Stimulated activated naive CD8-positive, alpha-beta T cell treated with anti-CD3 and anti-CD28 coated beads, Interleukin-15, Interleukin-2, amounts not matched to agents 100 ng/mL and 50 ng/mL, for 24 hours (primary cell): ENCODE data around the gene MSRB2.
"Not testable (repeated sequence)": the region's sequence is repeated elsewhere in the genome, so short reads cannot be mapped to it uniquely, and the experiment has no call there.

ENCODE experiments used
- H3K27ac Mint-ChIP-seq: one replicate; pipeline ENCODE4 v1.8.0; 2021; ENCODE audit warnings: mild to moderate bottlenecking, mixed read lengths
- H3K27me3 Mint-ChIP-seq: one replicate; pipeline ENCODE4 v1.8.0; 2021; ENCODE audit warnings: mixed read lengths
- H3K36me3 Mint-ChIP-seq: one replicate; pipeline ENCODE4 v1.8.0; 2021; ENCODE audit warnings: low read depth, mixed read lengths
- H3K4me1 Mint-ChIP-seq: one replicate; pipeline ENCODE4 v1.8.0; 2021; ENCODE audit warnings: low read depth, mixed read lengths
- H3K4me3 Mint-ChIP-seq: one replicate; pipeline ENCODE4 v1.8.0; 2021; ENCODE audit warnings: mild to moderate bottlenecking, mixed read lengths
- H3K9me3 Mint-ChIP-seq: one replicate; pipeline ENCODE4 v1.8.0; 2021; ENCODE audit warnings: mixed read lengths

MSRB2 gene

DNA sequence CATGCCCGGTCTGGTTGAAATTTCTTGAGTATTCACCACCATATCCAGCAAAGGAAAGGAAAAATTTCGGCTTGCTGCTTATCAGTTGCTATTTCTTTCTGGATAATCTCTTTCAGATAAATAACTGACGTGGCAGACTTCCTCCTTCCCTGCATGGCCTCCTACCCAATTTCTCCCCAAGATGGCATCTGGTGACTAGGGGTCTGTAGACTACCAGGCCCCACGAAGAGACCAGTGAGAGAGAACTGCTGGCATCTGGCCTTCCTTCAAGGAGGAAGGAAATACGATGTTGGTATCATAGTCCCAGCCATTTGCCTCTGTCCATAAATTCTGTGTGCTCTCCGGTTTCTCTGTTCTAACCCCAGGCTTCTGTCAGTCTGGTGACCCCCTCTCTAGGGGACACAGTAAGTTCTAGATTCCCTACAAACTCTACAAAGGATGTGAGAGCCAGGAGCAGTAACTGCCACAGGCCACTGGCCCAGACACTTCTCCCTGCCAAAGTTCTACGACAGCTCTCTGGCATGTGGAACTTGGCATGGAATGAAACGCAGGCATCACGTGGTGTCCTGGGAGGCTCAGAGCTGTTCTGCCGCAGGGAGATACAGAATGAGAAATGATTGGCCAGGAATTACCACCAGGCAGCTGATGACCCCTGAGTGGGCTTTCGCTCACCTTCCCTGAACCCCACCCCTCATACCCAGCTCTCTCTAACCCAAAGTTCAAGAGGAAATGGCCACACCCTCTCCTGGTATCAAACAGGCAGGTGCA is 30.0 kb upstream of the MSRB2 start:
- no peak overlapping the region for H3K4me3 Mint-ChIP-seq
- no peaks in the 10 kb centered on the region for H3K4me1 Mint-ChIP-seq
- H3K36me3 Mint-ChIP-seq: no peaks in the 10 kb centered on the region
- no peak overlapping the region for H3K27ac Mint-ChIP-seq
- H3K27me3 Mint-ChIP-seq: no peaks in the 10 kb centered on the region
- no peaks in the 10 kb centered on the region for H3K9me3 Mint-ChIP-seq

DNA sequence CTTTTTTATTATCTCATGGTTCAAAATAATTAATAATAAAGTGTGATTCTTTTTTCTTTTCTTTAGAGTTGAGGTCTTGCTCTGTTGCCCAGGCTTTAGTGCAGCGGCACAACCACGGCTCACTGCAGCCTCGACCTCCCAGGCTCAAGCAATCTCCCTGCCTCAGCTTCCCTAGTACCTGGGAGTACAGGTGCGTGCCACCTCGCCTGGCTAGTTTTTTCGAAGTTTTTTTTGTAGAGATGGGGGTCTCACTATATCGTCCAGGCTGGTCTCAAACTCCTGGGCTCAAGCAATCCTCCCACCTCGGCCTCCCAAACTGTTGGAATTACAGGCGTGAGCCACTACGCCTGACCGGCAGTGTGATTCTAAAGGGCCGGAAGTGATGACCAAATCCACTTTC is 28.0 kb upstream of the MSRB2 start:
- Mint-ChIP-seq H3K27me3 (no peaks in the 10 kb centered on the region), H3K4me3 (no peak overlapping the region), H3K36me3 (no peaks in the 10 kb centered on the region), H3K9me3 (no peaks in the 10 kb centered on the region), H3K27ac (no peak overlapping the region), H3K4me1 (no peaks in the 10 kb centered on the region)

DNA sequence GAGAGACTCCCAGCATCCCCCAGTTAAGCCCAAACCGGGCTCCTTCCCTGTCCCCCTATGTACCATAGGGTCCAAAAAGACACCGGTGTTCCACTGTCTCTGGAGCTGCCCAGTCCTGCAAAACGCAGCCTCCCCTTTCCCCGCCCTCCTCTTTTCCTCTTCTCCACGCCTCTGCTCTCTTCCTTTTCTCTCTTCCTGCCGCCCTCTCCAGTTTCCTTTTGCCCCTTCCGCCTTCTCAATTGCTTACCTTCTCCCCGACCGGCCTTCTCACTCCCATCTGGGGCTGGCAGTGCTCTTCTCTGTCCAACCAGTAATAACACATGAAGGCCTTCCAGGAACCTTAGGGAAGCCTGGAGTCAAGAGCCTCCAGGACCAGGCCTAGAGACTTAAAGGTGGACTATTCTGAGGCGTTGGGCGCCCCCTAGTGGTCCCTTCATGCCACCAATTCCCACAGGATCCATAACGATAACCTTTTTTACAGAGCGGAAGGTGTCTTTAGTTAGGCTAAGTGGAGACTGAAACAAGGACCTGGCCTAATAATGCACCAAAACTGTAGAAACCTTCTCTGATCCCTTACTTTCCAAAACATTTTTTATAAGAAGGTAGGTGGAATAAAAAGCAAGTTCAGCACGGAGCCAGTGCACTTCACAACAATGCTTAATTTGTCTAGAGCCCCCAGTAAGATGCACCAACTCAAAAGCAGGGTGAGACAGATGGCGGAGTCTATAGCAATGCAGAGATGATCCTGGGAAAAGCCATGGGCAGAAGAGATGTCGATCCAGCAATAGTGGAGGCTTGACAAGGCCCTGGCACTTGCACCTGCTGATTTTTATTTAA is 27.2 kb upstream of the MSRB2 start:
- H3K4me1 Mint-ChIP-seq: no peaks in the 10 kb centered on the region

DNA sequence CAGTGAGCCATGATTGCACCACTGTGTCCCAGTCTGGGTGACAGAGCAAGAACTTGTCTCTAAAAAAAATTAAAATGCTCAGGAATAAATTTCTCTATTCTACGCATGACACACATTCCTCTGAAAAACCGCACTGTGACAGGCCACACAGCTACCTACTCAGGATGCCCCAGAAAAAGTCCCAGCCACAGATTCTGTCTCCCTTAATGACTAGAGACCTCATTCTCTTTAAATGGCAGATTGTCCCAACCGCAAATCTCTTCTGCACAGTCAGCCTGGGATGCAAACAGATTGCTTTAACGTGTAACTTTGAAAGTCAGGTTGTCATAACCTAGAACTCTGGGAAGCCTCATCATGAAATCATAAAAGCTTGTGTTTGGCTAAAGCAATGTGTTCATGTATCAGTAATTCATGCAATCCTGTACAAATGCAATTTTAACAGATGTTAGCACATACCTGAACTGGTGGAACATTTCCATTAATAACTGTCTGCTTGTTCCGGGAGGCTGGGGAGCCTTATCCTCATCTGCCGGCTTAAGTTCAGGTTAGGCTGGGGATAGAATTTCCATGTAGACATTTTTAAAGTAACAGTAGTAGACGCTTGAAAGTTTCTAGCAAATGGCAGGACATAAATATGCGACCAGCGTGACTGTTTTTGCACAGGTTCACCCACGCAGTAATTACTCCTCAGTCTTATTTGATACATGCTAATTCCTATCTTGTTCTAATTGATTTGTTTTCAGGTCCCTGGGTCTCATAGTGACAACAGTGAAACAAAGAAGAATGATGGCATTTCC is 26.2 kb upstream of the MSRB2 start:
- Mint-ChIP-seq H3K4me1 (no peaks in the 10 kb centered on the region), H3K9me3 (no peaks in the 10 kb centered on the region), H3K27ac (no peak overlapping the region), H3K27me3 (no peaks in the 10 kb centered on the region), H3K4me3 (no peak overlapping the region), H3K36me3 (no peaks in the 10 kb centered on the region)

More for the DNA sequence above, 27.2 kb upstream of the MSRB2 start:
- Mint-ChIP-seq H3K9me3 (no peaks in the 10 kb centered on the region), H3K4me3 (no peak overlapping the region), H3K36me3 (no peaks in the 10 kb centered on the region), H3K27me3 (no peaks in the 10 kb centered on the region), H3K27ac (no peak overlapping the region)

DNA sequence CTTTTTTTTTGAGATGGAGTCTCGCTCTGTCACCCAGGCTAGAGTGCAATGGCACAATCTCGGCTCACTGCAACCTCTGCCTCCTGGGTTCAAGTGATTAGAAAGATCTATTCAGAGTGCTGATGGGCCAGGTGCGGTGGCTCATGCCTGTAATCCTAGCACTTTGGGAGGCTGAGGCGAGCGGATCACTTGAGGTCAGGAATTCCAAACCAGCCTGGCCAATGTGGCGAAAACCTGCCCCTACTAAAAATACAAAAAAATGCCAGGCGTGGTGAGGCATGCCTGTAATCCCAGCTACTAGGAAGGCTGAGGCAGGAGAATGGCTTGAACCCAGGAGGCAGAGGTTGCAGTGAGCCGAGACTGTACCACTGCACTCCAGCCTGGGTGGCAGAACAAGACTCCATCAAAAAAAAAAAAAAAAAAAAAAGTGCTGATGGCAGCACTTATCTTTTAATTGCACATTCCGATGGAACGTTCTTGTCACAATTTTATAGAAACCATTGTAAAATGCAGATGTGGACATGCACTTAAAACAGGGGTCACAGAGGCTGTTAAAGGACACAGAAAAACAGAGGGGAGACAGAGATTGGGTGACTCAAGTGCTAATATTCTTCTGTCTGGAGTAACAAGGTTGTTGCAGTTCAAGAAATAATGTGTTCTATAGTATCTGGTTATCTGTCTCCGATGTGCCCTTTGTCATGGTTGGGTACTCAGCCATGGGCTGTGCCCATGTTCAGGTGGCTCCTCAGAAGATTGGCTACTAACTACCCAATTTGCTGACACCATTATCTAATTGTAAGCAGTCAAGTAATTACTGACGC is 25.1 kb upstream of the MSRB2 start:
- not testable (repeated sequence) for H3K27ac Mint-ChIP-seq

DNA sequence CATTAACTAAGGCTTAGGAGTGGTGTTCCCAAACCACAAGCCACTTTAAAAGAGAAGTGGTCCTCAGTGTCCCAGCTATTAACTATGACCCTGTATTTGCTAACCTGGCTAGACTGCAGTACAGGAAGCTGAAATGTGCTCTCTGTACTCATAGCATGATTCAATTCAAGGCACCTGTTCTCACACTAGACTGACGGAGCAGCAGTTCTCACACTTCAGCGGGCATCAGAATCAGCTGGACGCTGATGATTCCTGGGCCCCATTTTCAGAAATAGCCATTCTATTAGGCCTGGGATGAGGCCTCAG is 24.5 kb upstream of the MSRB2 start:
- Mint-ChIP-seq H3K27ac (no peak overlapping the region), H3K27me3 (peaks cover 4% of the 10 kb centered on the region), H3K4me1 (no peaks in the 10 kb centered on the region), H3K36me3 (no peaks in the 10 kb centered on the region), H3K4me3 (no peak overlapping the region), H3K9me3 (no peaks in the 10 kb centered on the region)

More for the DNA sequence above, 25.1 kb upstream of the MSRB2 start:
- H3K4me1 Mint-ChIP-seq, H3K9me3 Mint-ChIP-seq, H3K27me3 Mint-ChIP-seq, H3K36me3 Mint-ChIP-seq, H3K4me3 Mint-ChIP-seq: not testable (repeated sequence)

DNA sequence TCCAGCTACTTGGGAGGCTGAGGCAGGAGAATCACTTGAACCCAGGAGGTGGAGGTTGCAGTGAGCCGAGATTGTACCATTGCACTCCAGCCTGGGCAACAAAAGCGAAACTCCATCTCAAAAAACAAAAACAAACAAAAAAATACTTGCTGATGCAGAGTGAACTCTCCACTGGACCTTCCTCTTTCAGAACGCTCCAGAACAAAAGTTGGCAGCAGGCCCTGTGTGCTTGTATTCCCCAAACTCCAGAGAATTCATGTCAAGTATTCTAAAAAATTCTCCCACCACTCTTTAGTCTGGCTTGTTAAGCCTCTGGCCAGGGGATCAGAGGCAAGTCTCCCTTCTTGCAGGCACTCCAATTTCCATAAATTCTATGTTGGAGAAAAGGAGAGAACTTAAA is 22.8 kb upstream of the MSRB2 start:
- peaks cover 17% of the 10 kb centered on the region for H3K27me3 Mint-ChIP-seq
- H3K9me3 Mint-ChIP-seq: not testable (repeated sequence)

DNA sequence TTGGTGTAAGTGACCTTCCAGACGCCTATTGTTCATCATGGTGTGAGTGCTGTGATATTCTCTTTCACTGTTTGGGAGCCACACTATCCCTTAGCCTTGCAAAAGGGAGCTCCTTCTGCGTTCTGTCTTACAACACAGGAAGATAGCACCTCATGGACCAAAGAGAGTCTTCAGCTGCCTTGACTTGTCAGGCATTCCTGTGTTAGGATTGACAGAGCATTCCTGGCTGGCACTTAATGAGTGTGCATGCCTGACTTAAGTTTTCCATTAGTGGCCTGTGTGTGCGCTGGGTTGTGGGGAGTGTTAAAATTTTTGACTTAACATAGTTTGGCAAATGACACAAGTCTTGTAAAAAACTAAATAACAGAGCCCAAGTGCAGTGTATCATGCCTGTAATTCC is 21.9 kb upstream of the MSRB2 start:
- H3K27me3 Mint-ChIP-seq: peaks cover 22% of the 10 kb centered on the region
- H3K9me3 Mint-ChIP-seq: no peaks in the 10 kb centered on the region
- no peak overlapping the region for H3K4me3 Mint-ChIP-seq
- H3K27ac Mint-ChIP-seq: no peak overlapping the region
- no peaks in the 10 kb centered on the region for H3K4me1 Mint-ChIP-seq
- no peaks in the 10 kb centered on the region for H3K36me3 Mint-ChIP-seq

More for the DNA sequence above, 22.8 kb upstream of the MSRB2 start:
- H3K36me3 Mint-ChIP-seq, H3K4me3 Mint-ChIP-seq, H3K4me1 Mint-ChIP-seq, H3K27ac Mint-ChIP-seq: not testable (repeated sequence)

DNA sequence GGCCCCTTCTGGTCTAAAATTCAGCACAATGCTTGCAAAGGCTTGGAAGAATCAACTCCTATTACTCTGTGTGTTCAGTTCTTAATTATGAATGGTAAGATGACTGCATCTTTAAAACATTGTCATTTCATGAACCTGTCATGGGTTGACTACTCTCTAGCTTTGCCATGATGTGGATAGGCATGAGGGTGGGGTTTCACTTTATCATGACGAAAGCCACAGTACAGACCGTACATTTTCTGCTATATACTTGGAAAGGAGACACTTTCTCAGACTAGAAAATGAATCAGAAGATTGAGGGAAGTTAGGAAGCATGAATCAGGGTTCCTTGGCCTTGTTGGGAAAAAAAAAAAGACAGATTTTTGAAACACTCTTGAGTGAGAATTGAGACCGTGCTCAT is 19.7 kb upstream of the MSRB2 start:
- Mint-ChIP-seq H3K4me3 (no peak overlapping the region), H3K27me3 (peaks cover 32% of the 10 kb centered on the region)

DNA sequence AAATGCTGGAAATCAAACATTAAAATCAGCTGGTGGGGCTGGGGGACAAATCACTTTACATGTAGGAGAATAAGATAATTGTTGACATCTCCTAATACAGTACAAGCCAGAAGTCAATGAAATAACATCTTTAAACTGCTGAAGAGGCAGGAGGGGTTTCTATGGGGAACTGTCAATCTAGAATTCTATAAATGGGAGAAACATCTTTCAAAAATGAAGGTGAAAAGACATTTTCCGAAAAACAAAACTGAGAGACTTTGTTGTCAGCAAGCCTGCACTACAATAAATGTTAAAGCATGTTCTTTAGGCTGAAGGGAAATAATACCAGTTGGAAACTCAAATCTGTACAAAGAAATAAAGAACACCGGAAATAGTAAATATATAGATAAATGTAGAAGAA is 17.3 kb upstream of the MSRB2 start:
- Mint-ChIP-seq H3K4me1 (no peaks in the 10 kb centered on the region), H3K27me3 (peaks cover 46% of the 10 kb centered on the region), H3K4me3 (no peak overlapping the region), H3K27ac (no peak overlapping the region), H3K9me3 (no peaks in the 10 kb centered on the region), H3K36me3 (no peaks in the 10 kb centered on the region)

More for the DNA sequence above, 19.7 kb upstream of the MSRB2 start:
- Mint-ChIP-seq H3K27ac (no peak overlapping the region), H3K9me3 (no peaks in the 10 kb centered on the region), H3K36me3 (no peaks in the 10 kb centered on the region), H3K4me1 (no peaks in the 10 kb centered on the region)

DNA sequence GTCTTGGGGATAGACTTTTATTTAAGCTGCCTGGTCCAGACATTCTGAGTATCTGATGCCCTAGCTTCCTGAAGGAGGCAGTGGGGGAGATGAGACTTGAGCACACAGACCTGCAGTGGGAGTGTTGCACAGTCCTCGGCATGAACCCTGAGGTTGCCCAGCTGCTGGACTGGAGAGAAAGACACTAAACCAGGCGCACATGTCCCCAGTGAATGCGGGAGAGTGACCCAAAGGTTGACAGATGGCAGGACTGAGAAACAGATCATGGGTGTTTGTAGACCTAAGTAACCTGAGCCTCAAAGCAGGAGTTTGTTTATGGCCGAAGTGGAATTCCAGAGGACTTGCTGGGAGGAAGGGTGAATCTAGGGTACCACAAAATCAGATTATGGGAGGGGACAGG is 15.7 kb upstream of the MSRB2 start:
- H3K4me3 Mint-ChIP-seq: no peak overlapping the region
- H3K4me1 Mint-ChIP-seq: no peaks in the 10 kb centered on the region
- H3K27me3 Mint-ChIP-seq: peaks cover 48% of the 10 kb centered on the region
- H3K36me3 Mint-ChIP-seq: no peaks in the 10 kb centered on the region
- H3K27ac Mint-ChIP-seq: no peak overlapping the region
- peaks cover under 1% of the 10 kb centered on the region for H3K9me3 Mint-ChIP-seq

DNA sequence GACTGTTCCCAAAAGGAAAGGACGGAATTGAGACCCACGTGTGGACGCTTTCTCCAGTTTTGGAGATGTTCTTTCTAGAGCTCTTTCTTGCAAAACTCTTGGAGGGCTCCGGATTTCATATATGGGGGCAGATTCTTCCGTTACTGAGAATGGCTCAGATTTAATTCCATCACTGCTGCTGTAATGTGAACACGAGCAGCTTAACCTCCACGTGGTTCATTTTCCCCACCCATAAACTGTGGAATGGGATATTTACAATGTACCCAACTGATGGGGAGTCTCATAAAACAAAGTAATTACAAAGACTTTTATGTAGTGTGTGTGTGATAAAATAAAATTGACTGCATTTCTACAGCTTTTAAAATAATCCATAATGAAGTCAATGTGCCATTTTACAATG is 15.1 kb upstream of the MSRB2 start:
- H3K27me3 Mint-ChIP-seq: peaks cover 50% of the 10 kb centered on the region
- H3K4me3 Mint-ChIP-seq: no peak overlapping the region
- no peaks in the 10 kb centered on the region for H3K36me3 Mint-ChIP-seq
- no peaks in the 10 kb centered on the region for H3K4me1 Mint-ChIP-seq
- H3K27ac Mint-ChIP-seq: no peak overlapping the region
- H3K9me3 Mint-ChIP-seq: peaks cover 4% of the 10 kb centered on the region

DNA sequence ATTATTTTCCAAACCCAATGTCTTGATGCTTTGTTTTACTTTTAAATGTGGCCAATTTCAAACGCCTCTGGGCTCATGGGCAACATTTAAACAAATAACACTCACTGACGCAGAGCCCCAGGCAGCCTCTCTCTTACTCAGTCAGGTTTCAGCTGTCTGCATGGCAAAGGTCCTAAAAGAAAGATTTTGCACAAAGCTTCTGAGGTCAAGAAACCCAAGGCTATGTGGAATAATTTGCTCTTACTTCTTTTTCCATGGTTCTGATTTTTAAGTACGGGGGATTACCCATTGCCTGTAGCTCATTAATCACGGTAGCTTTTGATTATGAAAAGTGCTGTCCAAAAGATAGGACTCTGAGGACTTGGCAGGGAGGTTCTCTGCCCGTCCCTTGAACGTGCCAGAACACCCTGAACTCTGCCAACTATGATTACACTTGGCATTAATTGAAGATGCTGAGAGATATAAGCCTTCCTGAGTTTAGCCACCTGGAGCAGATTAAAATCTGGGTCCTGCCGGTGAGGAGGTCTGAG is 14.1 kb upstream of the MSRB2 start:
- peaks cover 52% of the 10 kb centered on the region for H3K27me3 Mint-ChIP-seq
- H3K36me3 Mint-ChIP-seq: no peaks in the 10 kb centered on the region
- H3K9me3 Mint-ChIP-seq: peaks cover 4% of the 10 kb centered on the region
- H3K4me3 Mint-ChIP-seq: no peak overlapping the region
- H3K27ac Mint-ChIP-seq: no peak overlapping the region
- no peaks in the 10 kb centered on the region for H3K4me1 Mint-ChIP-seq

DNA sequence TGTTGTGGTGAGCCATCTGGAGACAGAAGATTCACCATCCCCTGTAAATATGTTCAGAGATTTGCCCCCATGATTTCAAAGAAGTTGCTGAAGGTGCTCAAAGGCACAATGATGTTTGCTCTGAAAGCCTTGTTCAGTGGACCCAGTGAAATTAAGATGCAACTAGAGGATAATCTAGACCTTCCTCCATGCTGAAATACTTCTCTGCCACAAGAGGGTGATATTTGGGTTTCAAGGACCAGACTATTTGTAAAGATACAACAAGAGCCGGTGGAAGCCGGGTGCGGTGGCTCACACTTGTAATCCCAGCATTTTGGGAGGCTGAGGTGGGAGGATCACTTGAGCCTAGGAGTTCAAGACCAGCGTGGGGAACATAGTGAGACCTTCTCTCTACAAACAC is 13.5 kb upstream of the MSRB2 start:
- Mint-ChIP-seq H3K4me3 (no peak overlapping the region), H3K36me3 (no peaks in the 10 kb centered on the region), H3K27me3 (peaks cover 48% of the 10 kb centered on the region), H3K9me3 (peaks cover 4% of the 10 kb centered on the region), H3K27ac (no peak overlapping the region), H3K4me1 (no peaks in the 10 kb centered on the region)
